VCaP (cell line): Measurements from ENCODE around the gene EXOC1.
A peak's percentile ranks its signal among the peaks of the same experiment; 100 is the strongest.

ENCODE experiments used
- H3K27ac ChIP-seq: fragments of 450-650 bp; 2 replicates; pipeline ENCODE4 v1.5.1; 2017
- TF ChIP-seq, protein P1 (sequence below): fragments of 450-650 bp; conservative IDR thresholded peaks from 2 replicates; pipeline ENCODE4 v1.5.1; 2017; ENCODE audit warnings: mild to moderate bottlenecking, moderate library complexity

EXOC1 gene

DNA sequence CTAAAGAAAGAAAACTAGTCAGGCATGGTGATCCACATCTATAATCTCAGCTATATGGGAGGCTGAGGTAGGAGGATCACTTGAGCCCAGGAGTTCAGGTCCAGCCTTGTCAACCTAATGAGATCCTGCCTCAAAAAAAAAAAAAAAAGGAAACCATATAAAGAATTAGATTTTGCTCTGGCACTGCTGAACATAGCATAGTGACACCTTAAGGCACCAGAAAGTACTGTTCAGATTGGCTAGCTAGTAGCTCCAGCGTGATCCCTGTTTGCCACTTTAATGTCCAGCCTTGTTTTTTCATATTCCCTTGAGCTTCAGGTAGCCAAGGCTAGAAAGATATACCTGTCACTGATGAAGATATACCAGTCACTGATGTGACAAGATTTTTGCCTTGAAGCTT lies 34.1 kb downstream of the EXOC1 start:
- TF ChIP-seq, protein P1, sequence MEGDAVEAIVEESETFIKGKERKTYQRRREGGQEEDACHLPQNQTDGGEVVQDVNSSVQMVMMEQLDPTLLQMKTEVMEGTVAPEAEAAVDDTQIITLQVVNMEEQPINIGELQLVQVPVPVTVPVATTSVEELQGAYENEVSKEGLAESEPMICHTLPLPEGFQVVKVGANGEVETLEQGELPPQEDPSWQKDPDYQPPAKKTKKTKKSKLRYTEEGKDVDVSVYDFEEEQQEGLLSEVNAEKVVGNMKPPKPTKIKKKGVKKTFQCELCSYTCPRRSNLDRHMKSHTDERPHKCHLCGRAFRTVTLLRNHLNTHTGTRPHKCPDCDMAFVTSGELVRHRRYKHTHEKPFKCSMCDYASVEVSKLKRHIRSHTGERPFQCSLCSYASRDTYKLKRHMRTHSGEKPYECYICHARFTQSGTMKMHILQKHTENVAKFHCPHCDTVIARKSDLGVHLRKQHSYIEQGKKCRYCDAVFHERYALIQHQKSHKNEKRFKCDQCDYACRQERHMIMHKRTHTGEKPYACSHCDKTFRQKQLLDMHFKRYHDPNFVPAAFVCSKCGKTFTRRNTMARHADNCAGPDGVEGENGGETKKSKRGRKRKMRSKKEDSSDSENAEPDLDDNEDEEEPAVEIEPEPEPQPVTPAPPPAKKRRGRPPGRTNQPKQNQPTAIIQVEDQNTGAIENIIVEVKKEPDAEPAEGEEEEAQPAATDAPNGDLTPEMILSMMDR = peak; percentile 27
- H3K27ac ChIP-seq = no peak overlapping the region

DNA sequence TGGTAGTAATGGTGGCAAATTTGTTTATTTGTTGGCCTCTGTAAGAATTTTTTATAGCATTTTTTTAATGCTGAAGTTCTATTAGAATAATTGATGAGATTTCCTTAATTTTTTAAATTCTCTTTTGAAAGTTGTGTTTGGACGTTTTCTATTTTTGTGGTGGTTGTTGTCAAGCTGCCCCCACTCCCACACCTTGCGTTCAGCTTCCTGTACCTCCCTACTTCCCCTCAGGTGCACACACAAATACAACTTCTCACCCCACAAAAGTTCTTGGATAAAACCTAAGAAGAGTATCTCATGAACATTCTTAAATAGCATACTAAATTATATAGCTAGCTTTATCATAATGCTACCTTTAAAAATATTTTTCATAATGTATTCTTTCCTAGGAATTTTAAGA lies 38.7 kb downstream of the EXOC1 start:
- TF ChIP-seq, protein P1 = no peak
- no peak overlapping the region for H3K27ac ChIP-seq

DNA sequence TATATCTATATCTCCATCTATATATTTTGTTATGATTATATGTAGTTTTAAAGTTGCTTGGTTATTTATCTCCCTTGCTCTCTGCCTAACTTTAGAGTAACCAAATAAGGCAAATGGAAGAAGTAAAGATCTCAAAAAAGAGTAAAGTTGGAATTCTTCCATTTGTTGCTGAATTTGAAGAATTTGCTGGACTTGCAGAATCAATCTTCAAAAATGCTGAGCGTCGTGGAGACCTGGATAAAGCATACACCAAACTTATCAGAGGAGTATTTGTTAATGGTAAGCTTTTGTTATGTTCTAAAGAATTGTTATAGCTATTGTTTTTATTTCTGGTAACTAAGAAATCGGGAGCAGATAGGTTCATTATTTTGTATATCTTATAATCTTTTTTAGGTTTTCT lies 43.2 kb downstream of the EXOC1 start:
- no peak overlapping the region for H3K27ac ChIP-seq
- TF ChIP-seq, protein P1 = no peak

DNA sequence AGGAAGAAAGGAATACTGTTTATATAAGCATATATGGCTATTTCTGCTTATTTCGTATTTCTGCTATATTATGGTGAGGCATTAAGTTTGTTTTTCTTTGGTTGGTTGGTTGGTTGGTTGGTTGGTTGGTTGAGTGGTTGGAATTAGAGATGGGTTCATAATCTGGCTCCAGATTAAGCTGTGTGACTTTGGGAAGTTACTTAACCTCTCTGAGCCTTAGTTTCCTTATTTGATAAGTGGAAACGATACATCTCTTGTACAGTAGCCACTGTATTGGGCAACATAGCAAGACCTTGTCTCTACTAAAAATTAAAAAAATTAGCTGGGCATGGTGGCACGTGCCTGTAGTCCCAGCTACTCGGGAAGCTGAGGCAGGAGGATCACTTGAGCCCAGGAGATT lies 49.2 kb downstream of the EXOC1 start:
- no peak overlapping the region for H3K27ac ChIP-seq
- TF ChIP-seq, protein P1 = no peak

DNA sequence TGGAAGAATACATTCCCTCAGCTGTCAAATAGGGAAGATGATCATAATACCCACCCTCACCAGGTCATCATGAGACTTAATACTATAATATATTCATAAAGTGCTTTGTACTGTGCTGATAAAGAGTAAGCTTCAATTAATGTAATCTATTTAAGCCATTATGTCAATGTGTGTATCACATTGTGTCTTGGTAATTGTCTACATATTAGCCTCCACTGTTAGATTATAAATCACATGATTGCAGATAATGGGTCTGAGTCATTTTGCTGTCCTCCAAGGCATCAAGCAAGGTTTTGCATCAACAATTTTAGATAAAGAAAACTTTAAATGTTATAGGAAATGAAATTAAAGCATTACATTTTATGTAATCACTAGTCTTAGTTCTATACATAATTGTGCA lies 50.1 kb downstream of the EXOC1 start:
- TF ChIP-seq, protein P1 = no peak
- no peak overlapping the region for H3K27ac ChIP-seq

DNA sequence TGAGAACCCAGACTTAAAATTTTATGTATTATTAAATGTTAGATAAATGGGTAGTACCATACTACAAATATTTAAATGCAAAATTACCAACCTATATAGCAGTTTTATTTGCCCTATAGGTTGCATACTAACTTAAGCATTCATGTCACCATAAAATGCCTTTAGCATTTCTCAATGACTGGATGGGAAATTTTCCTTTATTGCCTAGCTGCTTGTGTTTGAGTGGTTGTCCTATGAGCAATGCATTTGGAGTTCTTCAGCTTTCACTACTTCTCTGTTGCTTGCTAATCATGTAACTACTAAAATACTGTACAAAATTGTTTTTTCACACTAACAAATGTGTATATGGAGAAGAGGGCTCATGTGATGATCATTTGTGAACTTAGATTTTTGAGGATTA lies 51.1 kb downstream of the EXOC1 start:
- TF ChIP-seq, protein P1 = no peak

DNA sequence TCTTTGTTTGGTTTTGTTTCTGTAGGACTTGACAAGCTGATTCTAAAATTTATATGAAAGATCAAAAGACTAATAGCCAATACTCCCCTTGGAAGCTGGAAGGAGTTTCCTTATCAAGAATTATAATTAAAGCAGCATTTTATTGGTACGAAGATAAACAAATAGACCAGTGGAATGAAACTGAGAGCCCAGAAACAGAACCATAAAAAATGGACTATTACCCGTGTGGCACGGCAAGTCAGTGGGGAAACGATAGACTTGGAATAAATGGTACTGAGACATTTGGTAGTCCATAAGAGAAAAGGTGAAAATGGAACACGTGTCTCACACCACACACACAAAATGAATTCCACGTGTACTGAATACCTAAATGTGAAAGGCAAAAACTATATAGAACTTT lies 52.9 kb downstream of the EXOC1 start:
- TF ChIP-seq, protein P1 = no peak
- peak overlapping the region; percentile 27; the same call in 1 of the 2 replicates for H3K27ac ChIP-seq

More for the DNA sequence above, 51.1 kb downstream of the EXOC1 start:
- H3K27ac ChIP-seq = no peak overlapping the region

DNA sequence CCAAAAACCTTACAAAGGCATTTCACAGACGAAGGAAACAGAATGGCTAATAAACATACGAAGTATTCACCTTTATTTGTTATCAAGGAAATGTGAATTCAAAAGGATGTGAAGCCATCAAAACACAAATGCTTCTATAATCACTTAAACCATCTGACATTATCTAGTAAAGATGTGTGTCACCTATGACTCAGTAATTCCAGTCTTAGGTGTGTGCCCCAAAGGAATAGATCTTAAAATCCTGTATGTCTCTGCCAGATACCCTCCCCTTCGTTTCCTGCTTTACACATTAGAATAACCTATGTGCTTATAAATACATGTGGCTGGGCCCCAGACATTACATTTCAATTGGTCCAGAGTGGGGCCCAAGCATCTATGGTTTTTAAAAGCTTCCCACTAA lies 53.5 kb downstream of the EXOC1 start:
- TF ChIP-seq, protein P1 = no peak
- H3K27ac ChIP-seq = no peak overlapping the region
